ENCODE measurements around the gene MECP2.

- TF ChIP-seq CTCF (IDR thresholded peaks at IDR 0.05) (no peak), ZFX (IDR thresholded peaks at IDR 0.05; ENCODE audit: borderline replicate concordance) (no peak)
These were observed 114.2 kb downstream of the MECP2 start for GRCh38 chrX:153983321-153983801.

Data from 22Rv1 (cell line).